Subcutaneous abdominal adipose tissue (tissue), 5 donors: ENCODE data around the gene TTI1.

Source experiments
- H3K27ac ChIP-seq: one replicate; pipeline ENCODE4 v1.7.0; 2013; ENCODE audit warnings: low read depth, mild to moderate bottlenecking, inconsistent platforms, low read length, moderate library complexity
- H3K27me3 ChIP-seq, 5 donors: one replicate each; pipeline ENCODE4 v1.7.0; 2013; ENCODE audit warnings: low read length in 5 of 5, inconsistent platforms in 1 of 5; ENCODE audit not compliant: control insufficient read depth in 5 of 5, insufficient read depth in 4 of 5
- H3K36me3 ChIP-seq, 5 donors: one replicate each; pipeline ENCODE4 v1.7.0; 2013; ENCODE audit warnings: low read length in 5 of 5; ENCODE audit not compliant: control insufficient read depth in 5 of 5, insufficient read depth in 5 of 5
- H3K4me1 ChIP-seq, 5 donors: one replicate each; pipeline ENCODE4 v1.7.0; 2013; ENCODE audit warnings: low read length in 5 of 5, mild to moderate bottlenecking in 3 of 5, moderate library complexity in 1 of 5; ENCODE audit not compliant: control insufficient read depth in 5 of 5, insufficient read depth in 5 of 5
- H3K4me3 ChIP-seq, 5 donors: one replicate each; pipeline ENCODE4 v1.7.0; 2013; ENCODE audit warnings: low read length in 5 of 5, low read depth in 1 of 5
- H3K9ac ChIP-seq, 5 donors: one replicate each; pipeline ENCODE4 v1.7.0; 2013; ENCODE audit warnings: low read length in 5 of 5, mild to moderate bottlenecking in 4 of 5, moderate library complexity in 3 of 5
- H3K9me3 ChIP-seq, 5 donors: one replicate each; pipeline ENCODE4 v1.7.0; 2013; ENCODE audit warnings: low read length in 5 of 5; ENCODE audit not compliant: control insufficient read depth in 5 of 5
- donor health status: healthy.
- donor health status: healthy.
- donor health status: healthy.
- donor health status: healthy.
- donor health status: healthy.

The TTI1 gene

GRCh38 chr20:37943033-37943432, 90.2 kb downstream of the TTI1 start:
- peaks cover 0 to 5% (median 0%) of the 10 kb centered on the region in 5 donors for H3K27me3 ChIP-seq
- H3K9ac ChIP-seq = no peak overlapping the region
- no peak overlapping the region for H3K4me3 ChIP-seq
- no peaks in the 10 kb centered on the region for H3K36me3 ChIP-seq
- no peaks in the 10 kb centered on the region for H3K4me1 ChIP-seq
- no peak overlapping the region for H3K27ac ChIP-seq
- H3K9me3 ChIP-seq = peaks cover 0 to 8% (median 5%) of the 10 kb centered on the region in 5 donors

GRCh38 chr20:37941992-37942391, 91.3 kb downstream of the TTI1 start:
- no peaks in the 10 kb centered on the region for H3K4me1 ChIP-seq
- no peak overlapping the region for H3K4me3 ChIP-seq
- H3K9ac ChIP-seq = no peak overlapping the region
- H3K27ac ChIP-seq = no peak overlapping the region
- peaks cover 0 to 5% (median 0%) of the 10 kb centered on the region in 5 donors for H3K27me3 ChIP-seq
- peaks cover 0 to 2% (median 0%) of the 10 kb centered on the region in 5 donors for H3K9me3 ChIP-seq
- H3K36me3 ChIP-seq = no peaks in the 10 kb centered on the region

- no peaks in the 10 kb centered on the region for H3K4me1 ChIP-seq
- H3K9me3 ChIP-seq = peaks cover 0 to 2% (median 0%) of the 10 kb centered on the region in 5 donors
- H3K27ac ChIP-seq = no peak overlapping the region
- no peaks in the 10 kb centered on the region for H3K36me3 ChIP-seq
- H3K4me3 ChIP-seq = no peak overlapping the region
- no peak overlapping the region for H3K9ac ChIP-seq
- peaks cover 0 to 5% (median 0%) of the 10 kb centered on the region in 5 donors for H3K27me3 ChIP-seq
These were observed 91.9 kb downstream of the TTI1 start for GRCh38 chr20:37941332-37941731.

- Histone ChIP-seq H3K36me3 (no peaks in the 10 kb centered on the region), H3K4me3 (no peak overlapping the region), H3K4me1 (no peaks in the 10 kb centered on the region), H3K27ac (no peak overlapping the region), H3K9ac (no peak overlapping the region), H3K27me3 (peaks cover 0 to 5% (median 0%) of the 10 kb centered on the region in 5 donors), H3K9me3 (peaks cover 0 to 2% (median 0%) of the 10 kb centered on the region in 5 donors)
These were observed 92.4 kb downstream of the TTI1 start for GRCh38 chr20:37940858-37941257.

GRCh38 chr20:37939701-37940560, 93.3 kb downstream of the TTI1 start:
- peaks cover 0 to 4% (median 0%) of the 10 kb centered on the region in 5 donors for H3K27me3 ChIP-seq
- peaks cover 0 to 2% (median 0%) of the 10 kb centered on the region in 5 donors for H3K9me3 ChIP-seq
- H3K4me3 ChIP-seq = no peak overlapping the region
- no peak overlapping the region for H3K9ac ChIP-seq
- H3K4me1 ChIP-seq = peaks cover 0 to 5% (median 4%) of the 10 kb centered on the region in 5 donors
- no peaks in the 10 kb centered on the region for H3K36me3 ChIP-seq
- H3K27ac ChIP-seq = no peak overlapping the region

- Histone ChIP-seq H3K4me3 (no peak overlapping the region), H3K27me3 (peaks cover 0 to 4% (median 0%) of the 10 kb centered on the region in 5 donors), H3K36me3 (no peaks in the 10 kb centered on the region), H3K9ac (no peak overlapping the region), H3K4me1 (peaks cover 0 to 5% (median 4%) of the 10 kb centered on the region in 5 donors), H3K27ac (no peak overlapping the region), H3K9me3 (peaks cover 0 to 2% (median 0%) of the 10 kb centered on the region in 5 donors)
These were observed 94.3 kb downstream of the TTI1 start for GRCh38 chr20:37938954-37939353.

- no peak overlapping the region for H3K27ac ChIP-seq
- no peak overlapping the region for H3K4me3 ChIP-seq
- no peak overlapping the region for H3K9ac ChIP-seq
- H3K4me1 ChIP-seq = peaks cover 0 to 5% (median 4%) of the 10 kb centered on the region in 5 donors
- H3K9me3 ChIP-seq = peaks cover 0 to 2% (median 0%) of the 10 kb centered on the region in 5 donors
- no peaks in the 10 kb centered on the region for H3K36me3 ChIP-seq
- peaks cover 0 to 4% (median 0%) of the 10 kb centered on the region in 5 donors for H3K27me3 ChIP-seq
These were observed 95.0 kb downstream of the TTI1 start for GRCh38 chr20:37938181-37938750.

GRCh38 chr20:37937686-37938085, 95.6 kb downstream of the TTI1 start:
- Histone ChIP-seq H3K4me1 (peaks cover 0 to 5% (median 4%) of the 10 kb centered on the region in 5 donors), H3K36me3 (no peaks in the 10 kb centered on the region), H3K27ac (no peak overlapping the region), H3K9ac (no peak overlapping the region), H3K27me3 (peaks cover 0 to 5% (median 0%) of the 10 kb centered on the region in 5 donors), H3K9me3 (peaks cover 0 to 2% (median 0%) of the 10 kb centered on the region in 5 donors), H3K4me3 (no peak overlapping the region)

GRCh38 chr20:37936451-37936850, 96.8 kb downstream of the TTI1 start:
- no peak overlapping the region for H3K9ac ChIP-seq
- no peaks in the 10 kb centered on the region for H3K36me3 ChIP-seq
- no peak overlapping the region for H3K4me3 ChIP-seq
- no peak overlapping the region for H3K27ac ChIP-seq
- no peaks in the 10 kb centered on the region for H3K9me3 ChIP-seq
- peaks cover 4 to 15% (median 10%) of the 10 kb centered on the region in 5 donors for H3K27me3 ChIP-seq
- H3K4me1 ChIP-seq = peaks cover 0 to 5% (median 4%) of the 10 kb centered on the region in 5 donors

- Histone ChIP-seq H3K27ac (no peak overlapping the region), H3K4me1 (peaks cover 0 to 5% (median 4%) of the 10 kb centered on the region in 5 donors), H3K4me3 (no peak overlapping the region), H3K9ac (no peak overlapping the region), H3K36me3 (no peaks in the 10 kb centered on the region), H3K9me3 (no peaks in the 10 kb centered on the region), H3K27me3 (peaks cover 4 to 17% (median 13%) of the 10 kb centered on the region in 5 donors)
These were observed 97.2 kb downstream of the TTI1 start for GRCh38 chr20:37936041-37936440.
